Myocyte (in vitro differentiated cells): Measurements from ENCODE around the gene CPD. TPM values are rescaled to one million over a fixed set of nuclear protein-coding genes. Genes with fewer than 3 reads are reported as not detected.

ENCODE experiments used
- DNase-seq: peaks from one replicate; pipeline ENCODE4 v3.0.0-alpha.2; 2012; ENCODE audit warnings: low read depth
- total RNA-seq: library from RNA; depleted of rRNA; stranded (reverse); fragments of >200 nt; gene quantifications from 2 replicates; pipeline ENCODE4 v1.2.3, GENCODE V29; 2014

CPD gene
- total RNA-seq, 1 donor from 2014 or later, result 37.7 TPM

GRCh38 chr17:30352240-30352814 is 26.4 kb upstream of the CPD start:
- no peak for DNase-seq

GRCh38 chr17:30354701-30355100 is 24.0 kb upstream of the CPD start:
- no peak for DNase-seq

DNA sequence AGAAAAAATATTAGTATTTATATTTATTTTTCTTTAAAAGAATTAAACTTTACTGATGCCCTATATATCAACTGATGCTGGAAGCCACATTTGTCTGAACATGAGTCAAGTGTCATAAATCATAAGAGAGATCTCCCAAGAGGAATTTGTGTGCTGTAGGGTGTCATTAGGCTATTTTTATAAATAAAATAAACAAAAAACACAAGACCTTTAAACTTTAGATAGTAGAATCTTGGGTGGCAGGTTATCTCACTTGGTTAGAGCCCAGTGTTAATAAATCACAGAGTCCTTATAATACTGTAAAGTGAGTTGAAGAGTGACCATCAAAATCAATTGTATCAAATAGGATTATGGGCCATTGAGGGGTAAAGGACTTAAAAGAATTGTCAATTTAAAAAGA is 21.3 kb upstream of the CPD start:
- no peak for DNase-seq

- no peak for DNase-seq
Measured at GRCh38 chr17:30358055-30358760, 20.5 kb upstream of the CPD start.

GRCh38 chr17:30360086-30360808 is 18.5 kb upstream of the CPD start:
- no peak for DNase-seq

DNA sequence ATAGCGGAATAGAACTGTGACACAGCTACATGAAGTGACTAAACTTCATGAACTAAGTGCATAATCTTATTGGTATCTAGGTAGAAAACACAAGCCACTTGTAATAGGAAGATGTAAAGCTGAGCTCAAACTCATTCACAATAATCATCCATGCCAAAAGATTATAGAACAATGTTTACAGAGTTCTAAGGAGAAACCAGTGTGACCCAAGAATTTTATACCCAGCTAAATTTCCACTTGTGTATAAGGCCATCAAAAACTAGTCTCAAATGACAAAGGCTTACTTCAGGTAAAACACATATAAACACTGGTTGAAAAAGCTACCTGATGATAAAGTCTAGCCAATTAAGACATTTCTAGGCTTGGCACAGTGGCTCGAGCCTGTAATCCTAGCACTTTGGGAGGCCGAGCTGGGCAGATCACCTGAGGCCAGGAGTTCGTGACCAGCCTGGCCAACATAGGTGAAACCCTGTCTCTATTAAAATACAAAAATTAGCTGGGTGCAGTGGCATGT is 16.9 kb upstream of the CPD start:
- DNase-seq, result no peak

DNA sequence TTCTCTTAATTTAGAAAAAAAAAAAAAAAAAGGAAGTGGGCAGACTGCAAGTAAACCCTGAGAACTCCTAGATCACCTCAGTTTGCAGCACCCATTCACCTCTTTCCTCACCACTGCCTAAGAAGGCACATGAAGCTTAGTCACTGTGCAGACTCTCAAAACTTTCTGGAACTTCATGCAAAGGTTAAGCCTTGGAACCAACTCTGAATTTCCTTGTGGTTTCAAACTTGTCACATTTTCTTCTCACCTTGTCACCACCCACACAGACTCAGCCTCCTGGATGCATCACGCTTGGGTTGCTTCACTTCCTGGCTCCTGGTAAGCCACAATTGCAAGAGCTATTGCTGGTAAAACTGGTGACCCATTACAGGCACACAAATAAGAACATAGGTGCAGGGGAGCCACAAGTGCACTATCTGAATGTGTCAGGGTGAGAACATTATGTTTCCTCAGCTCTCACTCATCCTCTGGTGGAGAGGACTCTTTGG is 15.0 kb upstream of the CPD start:
- DNase-seq, result no peak

DNA sequence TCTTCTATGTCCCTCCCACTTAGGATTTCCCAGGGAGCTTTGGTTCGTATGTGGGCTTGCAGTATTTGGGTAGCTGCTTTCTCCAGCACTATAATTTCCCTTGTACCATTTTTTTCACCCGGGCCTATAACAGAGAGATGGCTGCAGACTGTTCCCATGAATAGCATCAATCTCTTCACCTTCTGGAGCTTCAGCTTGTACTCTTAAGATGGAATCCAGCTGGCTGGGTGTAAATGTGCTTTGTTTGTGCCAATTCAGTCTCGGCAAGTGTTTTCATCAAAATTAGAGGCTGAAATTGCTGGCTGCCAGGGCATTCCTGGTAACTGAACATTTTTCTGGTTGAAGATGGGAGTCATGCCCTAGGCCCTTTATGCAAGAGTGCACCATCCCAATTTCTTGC is 12.2 kb upstream of the CPD start:
- DNase-seq, result no peak

GRCh38 chr17:30368912-30369720 is 9.6 kb upstream of the CPD start:
- no peak for DNase-seq

DNA sequence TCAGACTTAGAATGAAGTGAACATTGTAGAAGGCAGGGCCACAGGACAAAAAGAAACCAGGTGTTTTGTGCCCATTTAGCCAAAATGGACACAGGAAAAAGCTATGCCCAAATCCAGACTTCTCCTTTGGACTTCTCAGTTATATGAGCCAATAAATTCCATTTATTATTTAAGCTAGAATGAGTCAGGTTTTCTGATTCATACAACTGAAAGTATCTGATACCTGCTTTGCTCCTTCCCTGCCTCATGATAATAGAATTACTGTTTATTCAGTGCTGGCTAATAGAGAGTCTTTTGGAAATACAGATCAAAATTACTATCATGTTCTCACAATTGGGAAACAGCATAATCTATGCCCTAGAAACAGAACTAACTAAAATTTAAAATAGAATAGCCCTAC is 8.7 kb upstream of the CPD start:
- no peak for DNase-seq

DNA sequence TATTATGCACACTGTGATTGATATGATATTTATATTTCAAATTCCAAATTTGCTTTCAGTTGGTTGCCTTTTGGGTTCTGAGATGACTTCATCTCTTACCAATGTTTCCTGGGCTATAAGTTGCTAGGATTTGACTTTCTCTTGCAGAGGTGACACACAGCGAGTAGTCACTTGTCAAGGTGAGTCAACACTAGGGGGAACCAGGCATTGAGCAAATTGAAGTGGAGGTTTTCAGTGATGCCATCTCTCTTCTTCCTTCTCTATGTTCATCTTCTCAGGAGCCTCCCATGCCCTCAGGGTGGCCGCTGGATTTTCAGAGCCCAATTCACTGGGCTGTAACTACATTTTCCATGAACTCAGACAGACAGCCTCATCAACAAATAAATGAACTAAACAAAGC is 6.0 kb upstream of the CPD start:
- no peak for DNase-seq

GRCh38 chr17:30375661-30376060 is 3.1 kb upstream of the CPD start:
- no peak for DNase-seq

GRCh38 chr17:30376621-30377452 is 1.9 kb upstream of the CPD start:
- DNase-seq, result peak; percentile 68

DNA sequence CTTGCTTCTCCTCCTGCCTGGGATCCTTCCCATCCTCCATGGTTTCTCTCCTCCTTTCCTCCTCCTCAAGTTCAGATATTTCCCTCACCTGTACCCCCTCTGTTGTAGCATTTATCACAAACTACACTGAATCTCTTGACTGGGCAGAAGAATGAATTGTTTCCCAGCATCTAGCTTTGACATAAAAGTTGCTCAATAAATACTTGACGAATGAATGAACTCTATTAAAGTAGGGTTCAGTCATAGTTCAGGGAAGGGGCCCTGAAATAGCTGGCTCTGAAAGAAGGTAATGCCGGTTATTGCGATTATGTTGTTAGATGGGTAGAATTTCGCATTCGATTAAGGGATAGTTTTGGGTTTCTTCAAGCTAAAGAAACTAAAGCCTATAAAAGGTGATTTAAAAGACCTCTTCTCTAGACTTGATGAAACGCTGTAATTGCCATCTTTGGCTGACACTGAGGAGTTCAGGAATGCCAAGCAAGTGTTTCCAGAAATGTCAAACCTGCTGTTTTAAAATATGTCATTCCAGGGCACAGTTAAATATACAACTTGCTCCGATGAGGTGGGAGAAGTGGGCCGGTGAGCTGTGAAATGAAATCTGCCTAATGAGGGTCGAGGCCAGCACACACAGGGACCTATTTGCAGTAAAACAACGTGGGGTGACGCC is 1.0 kb upstream of the CPD start:
- no peak for DNase-seq

- no peak for DNase-seq
Measured at GRCh38 chr17:30378241-30378824, 394 bp upstream of the CPD start.

DNA sequence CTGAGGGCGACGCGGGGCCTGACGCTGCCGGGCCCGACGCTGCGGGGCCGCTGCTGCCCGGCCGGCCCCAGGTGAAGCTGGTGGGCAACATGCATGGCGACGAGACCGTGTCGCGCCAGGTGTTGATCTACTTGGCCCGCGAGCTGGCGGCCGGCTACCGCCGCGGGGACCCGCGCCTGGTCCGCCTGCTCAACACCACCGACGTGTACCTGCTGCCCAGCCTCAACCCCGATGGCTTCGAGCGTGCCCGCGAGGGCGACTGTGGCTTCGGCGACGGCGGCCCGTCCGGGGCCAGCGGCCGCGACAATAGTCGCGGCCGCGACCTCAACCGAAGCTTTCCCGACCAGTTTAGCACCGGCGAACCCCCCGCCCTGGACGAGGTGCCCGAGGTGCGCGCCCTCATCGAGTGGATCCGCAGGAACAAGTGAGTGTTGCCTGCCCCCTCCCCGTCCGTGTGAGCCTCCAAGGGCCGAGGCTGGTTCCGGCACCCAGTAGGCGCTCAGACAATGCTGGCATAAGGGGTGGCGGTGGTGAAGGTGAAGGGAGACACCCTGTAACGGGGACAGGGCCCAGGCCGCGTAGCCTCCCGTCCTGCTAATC is 676 bp downstream of the CPD start:
- no peak for DNase-seq

GRCh38 chr17:30379903-30380381 is 1.2 kb downstream of the CPD start:
- DNase-seq, result peak; percentile 8

DNA sequence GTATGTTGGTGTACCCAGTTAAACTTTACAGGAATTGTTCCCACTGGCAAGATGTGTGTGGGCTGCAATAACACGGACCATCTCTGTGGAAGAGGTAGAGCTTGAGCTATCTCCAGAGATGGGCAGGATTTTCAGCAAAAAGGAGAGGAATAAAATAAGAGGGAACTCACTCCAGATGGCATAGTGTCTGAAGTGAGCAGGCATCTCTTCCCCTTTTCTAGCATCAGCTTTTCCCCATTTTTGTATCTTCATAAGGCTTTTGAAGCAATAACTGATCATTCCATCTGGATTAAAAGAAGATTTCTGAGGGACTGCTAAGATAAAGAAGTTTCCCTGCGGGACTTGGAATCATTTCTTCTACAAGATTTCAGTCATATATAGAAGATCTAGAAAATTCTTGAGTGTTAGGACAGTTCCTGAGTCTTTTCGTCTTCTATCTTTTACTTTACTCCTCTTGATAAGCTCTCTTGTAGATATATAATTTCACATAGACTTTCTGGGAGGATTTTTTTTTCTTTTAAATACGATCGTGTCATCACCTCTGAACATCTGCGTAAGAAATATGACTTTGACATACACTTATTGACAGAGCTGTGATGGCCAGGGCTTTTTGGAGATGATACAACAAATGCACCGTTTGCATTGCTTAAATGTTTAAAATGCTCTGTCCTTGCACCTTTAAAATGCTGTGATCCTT is 2.1 kb downstream of the CPD start:
- no peak for DNase-seq

- no peak for DNase-seq
Measured at GRCh38 chr17:30381340-30381659, 2.6 kb downstream of the CPD start.
